AG04450 (cell line): ENCODE data around the gene CHMP3. TPM values are rescaled to one million over a fixed set of nuclear protein-coding genes. Genes with fewer than 3 reads are reported as not detected.

Experiments used
- CTCF ChIA-PET: fragments of 300-600, 350-600 bp; formaldehyde crosslinking; extraction: SDS; loops from one replicate; lab custom pipeline; 2022; ENCODE audit warnings: antibody characterized with exemption, inconsistent platforms; lab: Charles Lee
- POLR2A ChIA-PET: fragments of 350-600 bp; formaldehyde crosslinking; extraction: SDS; loops from one replicate; lab custom pipeline; 2021; ENCODE audit warnings: antibody characterized with exemption, inconsistent platforms; lab: Yijun Ruan, JAX
- DNase-seq: peaks from one replicate; pipeline ENCODE4 v3.0.0-alpha.2; 2011; ENCODE audit warnings: low read depth, low spot score
- H3K27ac ChIP-seq: one replicate; pipeline ENCODE4 v1.5.1; 2012; ENCODE audit warnings: low read depth, low read length, control low read depth
- H3K27me3 ChIP-seq: one replicate; pipeline ENCODE4 v1.6.0; 2012; ENCODE audit warnings: low read length; ENCODE audit not compliant: control insufficient read depth, insufficient read depth
- H3K4me3 ChIP-seq: 2 replicates; pipeline ENCODE4 v1.5.1; 2011; ENCODE audit warnings: mild to moderate bottlenecking, low read depth, low read length, control low read depth
- H3K9me3 ChIP-seq: 2 replicates; pipeline ENCODE4 v1.5.1; 2012; ENCODE audit warnings: low read length; ENCODE audit not compliant: control insufficient read depth, insufficient read depth
- polyA plus RNA-seq: library from polyadenylated mRNA; depleted of rRNA; stranded (reverse); fragments of >200 nt; gene quantifications from 2 replicates; pipeline ENCODE4 v1.2.3, GENCODE V29; 2011
- TF ChIP-seq, protein P1 (sequence below): IDR thresholded peaks from 2 replicates; pipeline ENCODE4 v1.5.1; 2011; ENCODE audit warnings: low read depth, low read length, control low read depth, inconsistent platforms

The CHMP3 gene
- polyA plus RNA-seq, 1 experiment = 154 TPM

GRCh38 chr2:86580560-86580959 lies 17.3 kb upstream of the CHMP3 start:
- ChIA-PET CTCF (no interaction called here), POLR2A (no interaction called here)
- Histone ChIP-seq H3K27ac (no peak overlapping the region), H3K4me3 (no peak overlapping the region), H3K27me3 (no peaks in the 10 kb centered on the region), H3K9me3 (no peaks in the 10 kb centered on the region)
- TF ChIP-seq, protein P1, sequence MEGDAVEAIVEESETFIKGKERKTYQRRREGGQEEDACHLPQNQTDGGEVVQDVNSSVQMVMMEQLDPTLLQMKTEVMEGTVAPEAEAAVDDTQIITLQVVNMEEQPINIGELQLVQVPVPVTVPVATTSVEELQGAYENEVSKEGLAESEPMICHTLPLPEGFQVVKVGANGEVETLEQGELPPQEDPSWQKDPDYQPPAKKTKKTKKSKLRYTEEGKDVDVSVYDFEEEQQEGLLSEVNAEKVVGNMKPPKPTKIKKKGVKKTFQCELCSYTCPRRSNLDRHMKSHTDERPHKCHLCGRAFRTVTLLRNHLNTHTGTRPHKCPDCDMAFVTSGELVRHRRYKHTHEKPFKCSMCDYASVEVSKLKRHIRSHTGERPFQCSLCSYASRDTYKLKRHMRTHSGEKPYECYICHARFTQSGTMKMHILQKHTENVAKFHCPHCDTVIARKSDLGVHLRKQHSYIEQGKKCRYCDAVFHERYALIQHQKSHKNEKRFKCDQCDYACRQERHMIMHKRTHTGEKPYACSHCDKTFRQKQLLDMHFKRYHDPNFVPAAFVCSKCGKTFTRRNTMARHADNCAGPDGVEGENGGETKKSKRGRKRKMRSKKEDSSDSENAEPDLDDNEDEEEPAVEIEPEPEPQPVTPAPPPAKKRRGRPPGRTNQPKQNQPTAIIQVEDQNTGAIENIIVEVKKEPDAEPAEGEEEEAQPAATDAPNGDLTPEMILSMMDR = no peak
- DNase-seq = no peak

DNA sequence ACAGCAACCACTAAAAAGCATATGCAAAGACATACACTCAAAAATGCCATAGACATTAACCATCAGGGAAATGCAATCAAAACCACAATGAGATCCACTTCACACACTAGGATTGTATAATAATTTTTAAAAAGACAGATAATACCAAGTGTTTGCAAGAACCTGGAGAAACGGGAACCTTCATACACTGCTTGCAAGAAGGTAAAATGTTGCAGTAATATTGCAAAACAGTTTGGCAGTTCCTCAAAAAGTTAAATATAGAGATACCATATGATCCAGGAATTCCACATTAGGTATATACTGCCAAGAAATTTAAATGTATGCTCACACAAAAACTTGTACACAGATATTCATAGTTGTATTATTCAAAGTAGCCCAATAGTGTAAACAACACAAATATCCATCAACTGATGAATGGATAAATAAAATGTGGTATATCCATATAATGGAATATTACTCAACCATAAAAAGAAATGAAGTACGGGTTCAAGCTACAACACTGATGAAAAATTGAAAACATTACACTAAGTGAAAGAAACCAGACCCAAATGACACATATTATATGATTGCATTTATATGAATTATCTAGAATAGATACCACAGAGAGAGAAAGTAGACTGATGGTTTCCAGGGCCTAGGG lies 14.7 kb upstream of the CHMP3 start:
- DNase-seq = no peak
- POLR2A ChIA-PET = no interaction called here
- TF ChIP-seq, protein P1 = no peak
- Histone ChIP-seq H3K27ac (no peak overlapping the region), H3K9me3 (no peaks in the 10 kb centered on the region), H3K4me3 (no peak overlapping the region), H3K27me3 (no peaks in the 10 kb centered on the region)
- CTCF ChIA-PET = no interaction called here

- Histone ChIP-seq H3K4me3 (no peak overlapping the region), H3K9me3 (no peaks in the 10 kb centered on the region), H3K27me3 (no peaks in the 10 kb centered on the region), H3K27ac (no peak overlapping the region)
- TF ChIP-seq, protein P1 = no peak
- ChIA-PET CTCF (interaction anchor here (0.6 kb wide), 1 partner anchor 49 kb away, joined by 8 read pairs; no protein-coding TSS in a partner anchor), POLR2A (no interaction called here)
- no peak for DNase-seq
These were observed 6.8 kb upstream of the CHMP3 start for GRCh38 chr2:86570059-86570458.

DNA sequence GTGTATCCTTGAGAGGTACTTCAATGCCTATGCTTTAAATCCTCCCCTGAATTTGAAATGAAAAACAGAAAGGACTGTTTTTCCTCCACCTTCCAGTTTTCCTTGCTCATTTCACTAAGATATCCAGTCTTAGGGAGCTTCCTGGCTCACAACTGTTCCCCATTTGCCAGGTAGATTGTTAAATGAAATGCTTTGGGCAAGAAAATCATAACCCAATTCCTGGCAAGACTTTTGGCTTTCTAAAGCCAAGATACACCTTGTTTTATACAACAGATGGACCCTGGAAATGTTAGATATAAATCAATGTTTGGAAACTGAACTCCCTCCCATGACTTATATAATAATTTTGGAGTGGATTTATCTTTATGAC lies 3.6 kb upstream of the CHMP3 start:
- ChIA-PET POLR2A (no interaction called here), CTCF (no interaction called here)
- Histone ChIP-seq H3K9me3 (no peaks in the 10 kb centered on the region), H3K27me3 (no peaks in the 10 kb centered on the region), H3K4me3 (no peak overlapping the region), H3K27ac (no peak overlapping the region)
- TF ChIP-seq, protein P1 = no peak
- no peak for DNase-seq

GRCh38 chr2:86566158-86566820 lies 3.0 kb upstream of the CHMP3 start:
- H3K9me3 ChIP-seq = no peaks in the 10 kb centered on the region
- CTCF ChIA-PET = no interaction called here
- H3K4me3 ChIP-seq = no peak overlapping the region
- TF ChIP-seq, protein P1 = no peak
- H3K27ac ChIP-seq = no peak overlapping the region
- no peaks in the 10 kb centered on the region for H3K27me3 ChIP-seq
- no peak for DNase-seq
- POLR2A ChIA-PET = no interaction called here
